ENCODE data around the gene GLCE.
"Not testable (repeated sequence)": the region's sequence is repeated elsewhere in the genome, so short reads cannot be mapped to it uniquely, and the experiment has no call there.

GLCE gene

DNA sequence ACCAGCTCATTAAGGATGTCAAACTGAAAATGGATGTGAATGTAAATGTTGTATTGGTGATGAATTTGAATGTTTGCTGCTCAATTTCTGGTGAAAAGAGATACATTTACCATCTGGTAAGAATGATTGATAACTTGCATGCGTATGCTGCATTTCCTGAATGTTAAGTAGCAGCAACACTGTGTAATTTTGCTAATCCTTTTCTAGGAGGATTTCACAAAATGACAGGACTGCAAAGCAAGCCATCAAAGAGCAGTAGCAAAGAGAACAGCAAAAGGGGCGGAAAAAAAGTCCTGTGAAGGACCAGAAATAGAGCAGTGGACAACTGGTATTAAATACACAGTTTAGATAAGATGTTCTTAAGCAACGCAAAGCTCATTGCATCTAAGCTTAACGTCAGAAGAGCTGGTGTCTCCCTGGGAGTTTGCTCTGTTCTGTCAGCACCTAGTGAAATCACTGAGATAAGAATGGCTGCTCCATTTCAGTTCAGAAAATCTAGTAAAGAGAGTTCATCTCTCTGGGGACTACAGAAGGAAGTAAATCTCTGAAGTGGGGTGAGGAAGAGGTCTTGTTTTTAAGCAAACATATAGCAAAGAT lies 114.7 kb downstream of the GLCE start:
- DNase-seq (ENCODE audit: low spot score), result no peak

- no peak for DNase-seq (ENCODE audit: low spot score)
Observed at GRCh38 chr15:69275933-69276560, 115.6 kb downstream of the GLCE start.

- DNase-seq (ENCODE audit: low spot score), result no peak
Observed at GRCh38 chr15:69277316-69277715, 116.9 kb downstream of the GLCE start.

GRCh38 chr15:69279636-69280035 lies 119.2 kb downstream of the GLCE start:
- DNase-seq (ENCODE audit: low spot score), result no peak

GRCh38 chr15:69280783-69281182 lies 120.3 kb downstream of the GLCE start:
- DNase-seq (ENCODE audit: low spot score), result no peak

DNA sequence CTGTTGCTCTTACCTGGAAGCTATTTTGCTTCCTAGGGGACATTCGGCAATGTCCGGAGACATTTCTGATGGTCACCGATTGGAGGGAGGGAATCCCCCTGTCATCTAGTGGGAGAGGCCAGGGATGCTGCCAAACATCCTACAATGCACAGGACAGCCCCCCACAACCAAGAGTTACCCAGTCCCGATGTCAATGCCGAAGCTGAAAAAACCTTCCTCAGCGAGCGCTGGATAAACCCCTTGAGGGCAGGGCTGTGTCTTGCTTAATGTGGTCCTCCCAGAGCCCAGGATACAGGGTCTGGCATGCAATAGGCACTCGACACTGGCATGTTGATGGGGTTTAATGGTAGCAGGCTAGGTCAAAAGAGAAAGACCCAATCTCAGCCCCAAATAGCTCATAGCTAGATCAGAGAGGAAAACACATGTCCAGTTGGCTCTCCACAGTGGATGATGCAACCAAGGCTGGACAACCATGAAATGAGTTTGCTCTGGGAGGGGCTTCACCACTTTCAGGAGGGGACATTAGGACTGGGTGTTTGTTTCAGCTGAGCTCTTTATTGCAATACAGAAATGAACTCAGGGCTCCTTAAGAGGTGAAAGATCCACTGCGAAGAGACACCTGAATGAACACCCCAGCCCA lies 121.8 kb downstream of the GLCE start:
- DNase-seq (ENCODE audit: low spot score), result no peak

- DNase-seq (ENCODE audit: low spot score), result no peak
Observed at GRCh38 chr15:69285834-69286233, 125.4 kb downstream of the GLCE start.

GRCh38 chr15:69288011-69288410 lies 127.6 kb downstream of the GLCE start:
- no peak for DNase-seq (ENCODE audit: low spot score)

- no peak for DNase-seq (ENCODE audit: low spot score)
Observed at GRCh38 chr15:69288531-69289341, 128.3 kb downstream of the GLCE start.

DNA sequence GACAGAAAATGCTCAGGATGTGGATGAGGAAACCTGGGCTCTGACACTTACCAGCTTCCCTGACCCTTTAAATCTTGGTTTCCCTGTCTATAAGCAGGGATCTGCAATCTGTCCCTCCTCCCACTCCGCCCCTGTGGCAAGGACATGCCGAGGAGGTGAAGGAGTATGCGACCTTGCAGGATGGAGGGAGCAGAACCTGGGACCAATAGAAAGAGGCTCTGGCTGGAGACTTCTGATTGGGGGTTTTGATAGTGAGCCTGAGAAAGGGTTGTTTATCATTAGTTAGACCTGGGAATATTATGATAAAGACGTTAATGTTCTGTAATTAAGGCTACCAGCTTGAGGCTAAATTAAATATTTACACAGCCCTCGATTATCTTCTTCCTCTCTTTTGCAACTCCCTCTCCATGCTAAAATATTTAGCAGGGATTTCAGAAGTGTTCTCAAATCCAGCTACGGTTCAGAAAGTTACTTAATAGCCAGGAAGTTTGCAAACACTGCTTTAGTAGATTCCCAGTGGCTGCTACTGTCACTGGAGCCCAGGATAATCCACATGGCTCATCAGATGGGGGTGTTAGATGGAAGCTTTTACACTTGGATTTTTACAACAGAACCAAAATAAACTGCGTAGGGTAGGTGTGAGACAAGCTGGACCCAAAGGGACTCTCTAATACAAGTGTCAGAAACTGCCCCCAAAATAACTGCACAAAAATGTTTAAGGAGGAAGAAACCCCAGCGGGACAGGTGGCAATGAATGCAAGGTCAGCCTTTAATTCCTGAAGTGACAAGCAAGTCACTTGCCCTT lies 129.1 kb downstream of the GLCE start:
- DNase-seq (ENCODE audit: low spot score), result no peak

- no peak for DNase-seq (ENCODE audit: low spot score)
Observed at GRCh38 chr15:69290346-69291164, 130.1 kb downstream of the GLCE start.

DNA sequence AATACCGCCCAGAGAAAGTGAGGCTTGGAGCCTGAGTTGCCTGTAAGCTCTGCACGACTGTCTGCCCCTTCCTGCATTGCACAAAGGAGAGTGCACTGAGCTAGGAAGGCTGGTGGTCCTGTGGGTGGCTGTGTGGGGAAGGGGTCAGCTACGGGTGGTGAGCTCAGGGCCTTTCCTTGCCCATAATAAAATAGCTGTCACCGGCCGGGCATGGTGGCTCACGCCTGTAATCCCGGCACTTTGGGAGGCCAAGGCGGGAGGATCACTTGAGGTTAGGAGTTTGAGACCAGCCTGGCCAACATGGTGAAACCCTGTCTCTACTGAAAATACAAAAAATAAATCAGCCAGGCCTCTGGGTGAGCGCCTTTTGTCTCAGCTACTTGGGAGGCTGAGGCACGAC lies 131.2 kb downstream of the GLCE start:
- DNase-seq (ENCODE audit: low spot score), result not testable (repeated sequence)

DNA sequence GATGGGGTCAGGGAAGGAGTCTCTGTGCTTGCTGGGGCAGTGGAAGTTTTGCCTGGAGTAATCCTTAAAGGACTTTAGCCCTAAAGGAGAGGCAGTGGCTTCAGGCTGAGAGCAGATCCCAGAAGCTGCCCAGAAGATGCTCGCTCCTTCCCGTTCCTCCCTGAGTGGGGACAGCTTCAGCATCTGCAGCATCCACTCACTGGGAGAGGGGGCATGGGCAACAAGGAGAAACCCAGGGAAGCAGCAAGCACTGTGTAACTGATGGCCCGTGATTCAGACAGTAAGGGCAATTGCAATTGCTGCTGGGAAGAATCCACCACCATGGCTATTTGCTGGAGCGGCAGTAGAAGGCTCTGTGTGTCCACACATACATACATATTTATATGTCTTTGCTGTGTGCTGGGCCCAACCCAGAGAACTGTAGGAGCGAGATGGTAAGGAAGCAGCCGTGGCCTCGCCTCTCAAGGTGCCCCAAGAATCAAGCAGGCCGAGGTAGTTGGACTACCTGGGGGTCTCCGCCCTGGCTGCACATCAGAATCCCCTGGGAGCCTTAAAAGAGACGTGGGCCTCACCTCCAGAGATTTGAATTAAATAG lies 132.5 kb downstream of the GLCE start:
- no peak for DNase-seq (ENCODE audit: low spot score)

DNA sequence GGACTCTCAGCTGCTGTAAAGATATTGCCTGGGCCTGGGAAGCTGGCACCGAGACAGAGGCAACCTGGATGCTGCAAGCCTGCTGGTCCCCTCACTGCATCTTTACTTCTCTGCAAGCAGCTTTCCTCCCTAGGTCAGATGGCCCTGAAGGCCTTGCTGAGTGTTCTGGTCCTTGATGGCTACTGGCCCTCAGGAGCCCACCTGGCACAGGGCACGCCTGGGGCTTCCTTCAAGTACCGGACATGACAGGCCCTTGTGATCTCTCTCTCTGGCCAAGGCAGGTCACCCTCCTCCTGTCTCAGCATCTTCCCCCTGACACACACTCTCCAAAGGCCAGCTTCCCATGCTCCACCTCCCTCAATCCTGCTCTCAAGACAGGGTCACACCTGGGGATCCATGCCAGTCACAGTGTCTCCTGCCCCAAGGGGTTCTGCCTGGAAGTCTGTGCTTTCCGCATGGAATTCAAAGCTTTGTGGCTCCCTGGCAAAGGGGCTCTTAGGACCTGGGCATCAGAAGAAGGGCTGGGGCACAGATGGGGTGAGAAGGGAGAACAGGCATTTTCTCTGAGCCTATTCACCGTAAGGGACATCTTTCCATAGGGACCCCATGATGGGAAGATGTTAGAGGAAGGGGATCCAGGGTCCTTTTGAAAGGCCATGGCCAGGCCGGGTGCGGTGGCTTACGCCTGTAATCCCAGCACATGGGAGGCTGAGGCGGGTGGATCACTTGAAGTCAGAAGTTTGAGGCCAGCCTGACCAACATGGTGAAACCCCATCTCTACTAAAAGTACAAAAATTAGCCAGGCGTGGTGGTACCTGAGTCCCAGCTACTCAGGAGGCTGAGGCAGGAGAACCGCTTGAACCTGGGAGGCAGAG lies 133.5 kb downstream of the GLCE start:
- no peak for DNase-seq (ENCODE audit: low spot score)

- DNase-seq (ENCODE audit: low spot score), result no peak
Observed at GRCh38 chr15:69296606-69297005, 136.2 kb downstream of the GLCE start.

- DNase-seq (ENCODE audit: low spot score), result no peak
Observed at GRCh38 chr15:69297642-69298353, 137.4 kb downstream of the GLCE start.

DNA sequence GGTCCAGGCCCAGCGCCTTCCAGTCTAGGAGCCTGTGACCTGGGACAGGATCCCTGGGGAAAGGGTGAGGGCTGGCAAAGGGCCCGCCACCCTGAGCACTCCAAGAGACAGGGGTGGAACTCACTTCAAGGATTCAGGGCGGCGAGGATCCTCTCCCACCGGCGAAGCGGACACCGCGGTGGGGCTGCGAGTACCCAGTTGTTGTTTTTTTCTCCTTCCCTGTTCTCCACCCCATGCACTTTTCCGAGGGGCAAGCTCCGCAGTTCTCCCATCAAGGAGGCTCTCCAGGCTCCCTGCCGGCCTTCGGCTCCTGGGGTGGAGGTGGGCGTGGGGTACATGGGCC lies 137.9 kb downstream of the GLCE start:
- DNase-seq (ENCODE audit: low spot score), result no peak

GRCh38 chr15:69298697-69299441 lies 138.4 kb downstream of the GLCE start, which contains the start of gene PAQR5:
Gene PAQR5, plus strand, starts transcription at chr15:69298912. Its CDS starts 61,169 bp downstream, at chr15:69360081.
- DNase-seq (ENCODE audit: low spot score), result peak; percentile 89
